ENCODE results near the gene BPTF. TPM values are rescaled to one million over a fixed set of nuclear protein-coding genes. Genes with fewer than 3 reads are reported as not detected.

BPTF gene
- total and polyA plus RNA-seq, 2 of the 13 experiments (the other 11 are each of a cell fraction or from before 2014, with no cell fraction given) = 43.5 to 66.1 TPM

DNA sequence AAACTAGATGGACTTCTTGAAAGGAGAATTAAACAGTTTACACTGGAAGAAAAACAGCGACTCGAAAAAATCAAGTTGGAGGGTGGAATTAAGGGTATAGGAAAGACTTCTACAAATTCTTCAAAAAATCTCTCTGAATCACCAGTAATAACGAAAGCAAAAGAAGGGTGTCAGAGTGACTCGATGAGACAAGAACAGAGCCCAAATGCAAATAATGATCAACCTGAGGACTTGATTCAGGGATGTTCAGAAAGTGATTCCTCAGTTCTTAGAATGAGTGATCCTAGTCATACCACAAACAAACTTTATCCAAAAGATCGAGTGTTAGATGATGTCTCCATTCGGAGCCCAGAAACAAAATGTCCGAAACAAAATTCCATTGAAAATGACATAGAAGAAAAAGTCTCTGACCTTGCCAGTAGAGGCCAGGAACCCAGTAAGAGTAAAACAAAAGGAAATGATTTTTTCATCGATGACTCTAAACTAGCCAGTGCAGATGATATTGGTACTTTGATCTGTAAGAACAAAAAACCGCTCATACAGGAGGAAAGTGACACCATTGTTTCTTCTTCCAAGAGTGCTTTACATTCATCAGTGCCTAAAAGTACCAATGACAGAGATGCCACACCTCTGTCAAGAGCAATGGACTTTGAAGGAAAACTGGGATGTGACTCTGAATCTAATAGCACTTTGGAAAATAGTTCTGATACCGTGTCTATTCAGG is 85.9 kb downstream of the BPTF start:
- ChIA-PET POLR2A (no interaction called here), CTCF (ENCODE audit: low intra/inter-chr PET ratio, low total read pairs) (no interaction called here)
- TF ChIP-seq HDAC6 (IDR thresholded peaks at IDR 0.05; ENCODE audit: low read depth, low read length) = no peak
- TF ChIP-seq ZNF562 (CRISPR knock-in tag; IDR thresholded peaks at IDR 0.05; ENCODE audit: borderline replicate concordance) = no peak
- TF ChIP-seq RBM22 (optimal IDR thresholded peaks at IDR 0.05; ENCODE audit: low read length) = peak; percentile 32
- no peaks in the 10 kb centered on the region for H4K20me1 ChIP-seq (ENCODE audit: insufficient read depth, low read length)
- intact Hi-C loops (cut with micrococcal nuclease; ENCODE audit: unreplicated experiment) (no loop called here), in situ Hi-C loops (cut with HindIII; ENCODE audit: extremely low pct_ligation_motif_present, low pct_unique_long_range_greater_than_20kb) (no loop called here)
- H3K36me3 ChIP-seq (replicated peaks in 1 of 2; ENCODE audit: control insufficient read depth in 1 of 2, insufficient read depth in 2 of 2, low read length in 2 of 2) = peaks cover 29 to 60% of the 10 kb centered on the region in 2 experiments
- no peaks in the 10 kb centered on the region for H3K79me2 ChIP-seq (ENCODE audit: insufficient read depth, low read length)
- no peaks in the 10 kb centered on the region for H3K9me3 ChIP-seq (ENCODE audit: low read length)
- H3K9ac ChIP-seq (ENCODE audit: insufficient read depth, low read depth, low read length) = no peak overlapping the region
- no peak overlapping the region for H3K4me3 ChIP-seq (replicated peaks in 1 of 3; ENCODE audit: insufficient read depth in 1 of 3, low read depth in 2 of 3, low read length in 3 of 3)
- H2AFZ ChIP-seq (ENCODE audit: low read length) = no peak overlapping the region
- no peak for FAIRE-seq
- no peaks in the 10 kb centered on the region for H3K4me1 ChIP-seq (ENCODE audit: insufficient read depth, low read length)
- no peak for DNase-seq (ENCODE audit: low spot score)
- H3K4me2 ChIP-seq (ENCODE audit: low read depth, low read length) = no peak overlapping the region
- WGBS (ENCODE audit: low lambda C conversion rate) = 97% methylated on average over 10 of the region's 10 CpGs
- no TSS peak for BruUV-seq (replicated peaks)
- no peaks in the 10 kb centered on the region for H3K27me3 ChIP-seq (ENCODE audit: control insufficient read depth in 1 of 2, insufficient read depth in 2 of 2, low read length in 2 of 2)
- no peak overlapping the region for H3K27ac ChIP-seq (ENCODE audit: extremely low read length, insufficient read depth, low read length)
- ATAC-seq = no peak

DNA sequence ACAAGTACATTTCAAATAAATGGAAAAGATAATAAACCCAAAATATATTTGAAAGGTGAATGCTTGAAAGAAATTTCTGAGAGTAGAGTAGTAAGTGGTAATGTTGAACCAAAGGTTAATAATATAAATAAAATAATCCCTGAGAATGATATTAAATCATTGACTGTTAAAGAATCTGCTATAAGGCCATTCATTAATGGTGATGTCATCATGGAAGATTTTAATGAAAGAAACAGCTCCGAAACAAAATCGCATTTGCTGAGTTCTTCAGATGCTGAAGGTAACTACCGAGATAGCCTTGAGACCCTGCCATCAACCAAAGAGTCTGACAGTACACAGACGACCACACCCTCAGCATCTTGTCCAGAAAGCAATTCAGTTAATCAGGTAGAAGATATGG is 86.8 kb downstream of the BPTF start:
- intact Hi-C loops (cut with micrococcal nuclease; ENCODE audit: unreplicated experiment) (no loop called here), in situ Hi-C loops (cut with HindIII; ENCODE audit: extremely low pct_ligation_motif_present, low pct_unique_long_range_greater_than_20kb) (no loop called here)
- peaks cover 29 to 57% of the 10 kb centered on the region in 2 experiments for H3K36me3 ChIP-seq (replicated peaks in 1 of 2; ENCODE audit: control insufficient read depth in 1 of 2, insufficient read depth in 2 of 2, low read length in 2 of 2)
- CTCF ChIA-PET (ENCODE audit: low intra/inter-chr PET ratio, low total read pairs) = no interaction called here
- POLR2A ChIA-PET = no interaction called here
- no peak overlapping the region for H3K4me3 ChIP-seq (replicated peaks in 1 of 3; ENCODE audit: insufficient read depth in 1 of 3, low read depth in 2 of 3, low read length in 3 of 3)
- H3K4me1 ChIP-seq (ENCODE audit: insufficient read depth, low read length) = no peaks in the 10 kb centered on the region
- H3K9ac ChIP-seq (ENCODE audit: insufficient read depth, low read depth, low read length) = no peak overlapping the region
- no TSS peak for BruUV-seq (replicated peaks)
- no peak for DNase-seq (ENCODE audit: low spot score)
- H3K4me2 ChIP-seq (ENCODE audit: low read depth, low read length) = no peak overlapping the region
- no peak for FAIRE-seq
- no peaks in the 10 kb centered on the region for H3K79me2 ChIP-seq (ENCODE audit: insufficient read depth, low read length)
- no peaks in the 10 kb centered on the region for H3K9me3 ChIP-seq (ENCODE audit: low read length)
- H3K27ac ChIP-seq (ENCODE audit: extremely low read length, insufficient read depth, low read length) = no peak overlapping the region
- no peak overlapping the region for H2AFZ ChIP-seq (ENCODE audit: low read length)
- no peaks in the 10 kb centered on the region for H3K27me3 ChIP-seq (ENCODE audit: control insufficient read depth in 1 of 2, insufficient read depth in 2 of 2, low read length in 2 of 2)
- H4K20me1 ChIP-seq (ENCODE audit: insufficient read depth, low read length) = no peaks in the 10 kb centered on the region
- TF ChIP-seq ATF7 (IDR thresholded peaks at IDR 0.05) (peak; percentile 94), ATF7 (CRISPR knock-in tag; IDR thresholded peaks at IDR 0.05) (no peak), CREB1 (IDR thresholded peaks at IDR 0.05) (peak; percentile 36), CREB1 (CRISPR knock-in tag; IDR thresholded peaks at IDR 0.05) (no peak), BRCA1 (CRISPR knock-in tag; IDR thresholded peaks at IDR 0.05) (no peak)
- WGBS (ENCODE audit: low lambda C conversion rate) = 95% methylated on average over 4 of the region's 4 CpGs
- no peak for ATAC-seq

Measured in HepG2 (cell line).